HEK293 (cell line): ENCODE data around the gene GRM4.

ENCODE experiments used
- CTCF ChIA-PET: fragments of 350-600 bp; formaldehyde crosslinking; extraction: SDS; loops from one replicate; lab custom pipeline; 2021; ENCODE audit warnings: antibody characterized with exemption; lab: Yijun Ruan, JAX
- POLR2A ChIA-PET: fragments of 300-600 bp; formaldehyde crosslinking; extraction: SDS; loops from one replicate; lab custom pipeline; 2020; ENCODE audit warnings: antibody characterized with exemption, inconsistent platforms; lab: Yijun Ruan, JAX
- H3K27ac ChIP-seq: fragments of 200-500 bp; sonication (Bioruptor generic); 2 replicates; pipeline ENCODE4 v1.5.1; 2014; ENCODE audit warnings: low read depth, low read length, control low read depth, inconsistent platforms; ENCODE audit errors: extremely low read depth
- H3K36me3 ChIP-seq, 2 experiments: fragments of 200-500 bp in 1 of 2; sonication (Bioruptor generic) in 1 of 2; 1 replicate in 1 of 2; 2 replicates in 1 of 2; pipeline ENCODE4 v1.5.1; 2014 to 2017; ENCODE audit warnings: inconsistent platforms in 2 of 2, low read length in 2 of 2; ENCODE audit not compliant: control insufficient read depth in 2 of 2, insufficient read depth in 1 of 2
- H3K4me1 ChIP-seq: fragments of 200-500 bp; sonication (Bioruptor generic); 2 replicates; pipeline ENCODE4 v1.5.1; 2014; ENCODE audit warnings: mild to moderate bottlenecking, low read length, inconsistent platforms; ENCODE audit not compliant: control insufficient read depth, insufficient read depth
- H3K4me3 ChIP-seq: 2 replicates; pipeline ENCODE4 v1.5.1; 2011; ENCODE audit warnings: low read depth, mild to moderate bottlenecking, control low read depth, low read length, moderate library complexity
- H3K9me3 ChIP-seq: fragments of 200-500 bp; sonication (Bioruptor generic); 2 replicates; pipeline ENCODE4 v1.5.1; 2014; ENCODE audit warnings: low read depth, low read length, inconsistent platforms; ENCODE audit not compliant: control insufficient read depth, insufficient read depth
- ATF2 ChIP-seq: fragments of 450-650 bp; formaldehyde crosslinking; IDR thresholded peaks from 2 replicates; pipeline ENCODE4 v1.5.1; 2016; ENCODE audit warnings: missing biosample characterization, missing genetic modification characterization, low read depth
- CTCF ChIP-seq: fragments of 450-650 bp; formaldehyde crosslinking; IDR thresholded peaks from 2 replicates; pipeline ENCODE4 v1.5.1; 2016; ENCODE audit warnings: missing biosample characterization, missing genetic modification characterization
- KLF1 ChIP-seq: fragments of 450-650 bp; formaldehyde crosslinking; IDR thresholded peaks from 2 replicates; pipeline ENCODE4 v1.5.1; 2016; ENCODE audit warnings: missing biosample characterization, missing genetic modification characterization
- PATZ1 ChIP-seq: fragments of 450-650 bp; formaldehyde crosslinking; IDR thresholded peaks from 2 replicates; pipeline ENCODE4 v1.5.1; 2016; ENCODE audit warnings: missing biosample characterization, missing genetic modification characterization
- PRDM4 ChIP-seq: fragments of 450-650 bp; formaldehyde crosslinking; IDR thresholded peaks from 2 replicates; pipeline ENCODE4 v1.5.1; 2017; ENCODE audit warnings: missing biosample characterization, missing genetic modification characterization
- ZFP37 ChIP-seq: fragments of 450-650 bp; formaldehyde crosslinking; IDR thresholded peaks from 2 replicates; pipeline ENCODE4 v1.5.1; 2016; ENCODE audit warnings: missing biosample characterization, missing genetic modification characterization
- ZNF133 ChIP-seq: fragments of 450-650 bp; formaldehyde crosslinking; IDR thresholded peaks from 2 replicates; pipeline ENCODE4 v1.5.1; 2016; ENCODE audit warnings: missing biosample characterization, missing genetic modification characterization
- ZNF155 ChIP-seq: fragments of 450-650 bp; formaldehyde crosslinking; IDR thresholded peaks from 2 replicates; pipeline ENCODE4 v1.5.1; 2016; ENCODE audit warnings: missing biosample characterization, missing genetic modification characterization
- ZNF473 ChIP-seq: fragments of 450-650 bp; formaldehyde crosslinking; IDR thresholded peaks from 2 replicates; pipeline ENCODE4 v1.5.1; 2017; ENCODE audit warnings: missing biosample characterization, missing genetic modification characterization
- ZNF510 ChIP-seq: fragments of 450-650 bp; formaldehyde crosslinking; IDR thresholded peaks from 2 replicates; pipeline ENCODE4 v1.5.1; 2018; ENCODE audit warnings: mild to moderate bottlenecking, missing genetic modification characterization, missing biosample characterization; ENCODE audit not compliant: insufficient replicate concordance
- ZNF585B ChIP-seq: fragments of 450-650 bp; formaldehyde crosslinking; IDR thresholded peaks from 2 replicates; pipeline ENCODE4 v1.5.1; 2016; ENCODE audit warnings: missing biosample characterization, missing genetic modification characterization
- ZNF664 ChIP-seq: fragments of 450-650 bp; formaldehyde crosslinking; IDR thresholded peaks from 2 replicates; pipeline ENCODE4 v1.5.1; 2016; ENCODE audit warnings: missing biosample characterization, missing genetic modification characterization
- ZNF707 ChIP-seq: fragments of 450-650 bp; formaldehyde crosslinking; IDR thresholded peaks from 2 replicates; pipeline ENCODE4 v1.5.1; 2016; ENCODE audit warnings: missing biosample characterization, missing genetic modification characterization
- ZNF785 ChIP-seq: fragments of 450-650 bp; formaldehyde crosslinking; IDR thresholded peaks from 2 replicates; pipeline ENCODE4 v1.5.1; 2016; ENCODE audit warnings: missing biosample characterization, missing genetic modification characterization
- ZSCAN16 ChIP-seq: fragments of 450-650 bp; formaldehyde crosslinking; IDR thresholded peaks from 2 replicates; pipeline ENCODE4 v1.5.1; 2016; ENCODE audit warnings: missing biosample characterization, missing genetic modification characterization

Gene GRM4

GRCh38 chr6:34001706-34002621, 143.9 kb downstream of the GRM4 start:
- ChIA-PET POLR2A (no interaction called here), CTCF (interaction anchor here (0.8 kb wide), 1 partner anchor 762 kb away, joined by 3 read pairs; no protein-coding TSS in a partner anchor)
- H3K9me3 ChIP-seq = no peaks in the 10 kb centered on the region; the same call in 1 of the 2 replicates
- H3K4me1 ChIP-seq = no peaks in the 10 kb centered on the region
- TF ChIP-seq ZNF585B (tag by site-specific recombination) = no peak
- no peak for TF ChIP-seq ZFP37 (tag by site-specific recombination)
- no peak for TF ChIP-seq PRDM4
- TF ChIP-seq ZNF707 (tag by site-specific recombination) = no peak
- no peak for TF ChIP-seq ZNF664
- no peak for TF ChIP-seq ZNF785
- TF ChIP-seq ZSCAN16 (tag by site-specific recombination) = no peak
- no peak for TF ChIP-seq ZNF155 (tag by site-specific recombination)
- TF ChIP-seq KLF1 (tag by site-specific recombination) = no peak
- TF ChIP-seq ZNF510 = no peak
- no peak for TF ChIP-seq PATZ1 (tag by site-specific recombination)
- TF ChIP-seq, all 188 proteins: peak for 0
- Histone ChIP-seq H3K4me3 (no peak overlapping the region), H3K27ac (no peak overlapping the region), H3K36me3 (no peaks in the 10 kb centered on the region)

GRCh38 chr6:34000281-34000680, 145.6 kb downstream of the GRM4 start:
- H3K36me3 ChIP-seq = no peaks in the 10 kb centered on the region
- no peak overlapping the region for H3K27ac ChIP-seq
- no peaks in the 10 kb centered on the region; the same call in 1 of the 2 replicates for H3K9me3 ChIP-seq
- H3K4me1 ChIP-seq = no peaks in the 10 kb centered on the region
- no peak overlapping the region for H3K4me3 ChIP-seq
- TF ChIP-seq ZNF473 (tag by site-specific recombination) (no peak), CTCF (no peak), ATF2 (tag by site-specific recombination) (no peak), ZNF133 (tag by site-specific recombination) (no peak)
- ChIA-PET POLR2A (interaction anchor here (0.5 kb wide), 1 partner anchor 191 kb away, joined by 3 read pairs; no protein-coding TSS in a partner anchor), CTCF (interaction anchor here (0.7 to 1.7 kb wide), 2 partner anchors 11 to 154 kb away, joined by 4 to 5 read pairs; no protein-coding TSS in a partner anchor)
